Body of pancreas (tissue), 4 donors: ENCODE results near the gene CEP44.

ENCODE experiments used
- POLR2A ChIP-seq, 3 donors: fragments of 450-650 bp; IDR thresholded peaks; one replicate each; pipeline ENCODE4 v1.6.1; 2016; ENCODE audit warnings: antibody characterized with exemption in 3 of 3, mild to moderate bottlenecking in 2 of 3
- TF ChIP-seq, protein P1 (sequence below), 7 experiments: fragments of 450-650 bp in 4 of 7; fragments of 200-600 bp in 3 of 7; sonication (generic) in 3 of 7; IDR thresholded peaks; one replicate each; pipeline ENCODE4 v1.5.1; 2016 to 2019; ENCODE audit warnings: antibody characterized with exemption in 7 of 7

DNA sequence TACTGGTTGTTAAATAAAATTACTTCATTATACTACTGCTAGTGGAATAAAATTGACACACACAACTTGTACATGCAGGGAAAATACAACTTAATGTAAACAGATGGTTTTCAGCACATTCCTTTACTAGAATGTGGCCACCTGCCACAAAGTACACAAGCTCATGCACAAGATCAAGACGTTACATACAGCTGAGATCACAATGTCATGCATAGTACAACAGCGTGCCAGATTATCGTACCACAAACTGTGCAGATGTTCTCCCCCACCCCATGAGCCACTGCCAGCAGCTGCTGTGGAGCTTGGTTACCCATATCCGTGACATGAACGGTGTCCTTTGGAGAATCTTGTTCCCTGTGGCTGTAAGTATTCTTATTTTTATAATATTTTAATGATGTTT, 27.9 kb upstream of the CEP44 start:
- TF ChIP-seq, protein P1, sequence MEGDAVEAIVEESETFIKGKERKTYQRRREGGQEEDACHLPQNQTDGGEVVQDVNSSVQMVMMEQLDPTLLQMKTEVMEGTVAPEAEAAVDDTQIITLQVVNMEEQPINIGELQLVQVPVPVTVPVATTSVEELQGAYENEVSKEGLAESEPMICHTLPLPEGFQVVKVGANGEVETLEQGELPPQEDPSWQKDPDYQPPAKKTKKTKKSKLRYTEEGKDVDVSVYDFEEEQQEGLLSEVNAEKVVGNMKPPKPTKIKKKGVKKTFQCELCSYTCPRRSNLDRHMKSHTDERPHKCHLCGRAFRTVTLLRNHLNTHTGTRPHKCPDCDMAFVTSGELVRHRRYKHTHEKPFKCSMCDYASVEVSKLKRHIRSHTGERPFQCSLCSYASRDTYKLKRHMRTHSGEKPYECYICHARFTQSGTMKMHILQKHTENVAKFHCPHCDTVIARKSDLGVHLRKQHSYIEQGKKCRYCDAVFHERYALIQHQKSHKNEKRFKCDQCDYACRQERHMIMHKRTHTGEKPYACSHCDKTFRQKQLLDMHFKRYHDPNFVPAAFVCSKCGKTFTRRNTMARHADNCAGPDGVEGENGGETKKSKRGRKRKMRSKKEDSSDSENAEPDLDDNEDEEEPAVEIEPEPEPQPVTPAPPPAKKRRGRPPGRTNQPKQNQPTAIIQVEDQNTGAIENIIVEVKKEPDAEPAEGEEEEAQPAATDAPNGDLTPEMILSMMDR (IDR thresholded peaks at IDR 0.05), result no peak
- TF ChIP-seq POLR2A (IDR thresholded peaks at IDR 0.05), result no peak
